Kidney epithelial cell (primary cell): ENCODE measurements around the gene BZW2. TPM values are rescaled to one million over a fixed set of nuclear protein-coding genes. Genes with fewer than 3 reads are reported as not detected.
A peak's percentile ranks its signal among the peaks of the same experiment; 100 is the strongest.

ENCODE experiments used
- DNase-seq: peaks from one replicate; pipeline ENCODE4 v3.0.0-alpha.2; 2010; ENCODE audit warnings: low read depth
- H3K27me3 ChIP-seq: 2 replicates; pipeline ENCODE4 v1.6.0; 2011; ENCODE audit warnings: low read length; ENCODE audit not compliant: control insufficient read depth, insufficient read depth
- H3K36me3 ChIP-seq: 2 replicates; pipeline ENCODE4 v1.5.1; 2011; ENCODE audit warnings: low read length; ENCODE audit not compliant: control insufficient read depth, insufficient read depth
- H3K4me3 ChIP-seq: 2 replicates; pipeline ENCODE4 v1.5.1; 2011; ENCODE audit warnings: low read depth, mild to moderate bottlenecking, control low read depth, low read length
- CTCF ChIP-seq: IDR thresholded peaks from 2 replicates; pipeline ENCODE4 v1.5.1; 2011; ENCODE audit warnings: mild to moderate bottlenecking, moderate library complexity, low read length, control low read depth, inconsistent platforms; ENCODE audit not compliant: insufficient read depth, poor library complexity, severe bottlenecking
- total RNA-seq: library from RNA; depleted of rRNA; stranded (reverse); fragments of >200 nt; gene quantifications from 2 replicates; pipeline ENCODE4 v1.2.3, GENCODE V29; 2015

Gene BZW2
- total RNA-seq, 1 donor from 2014 or later: 62.2 TPM

GRCh38 chr7:16739863-16740622 is 94.1 kb downstream of the BZW2 start:
- Histone ChIP-seq H3K36me3 (no peaks in the 10 kb centered on the region), H3K27me3 (no peaks in the 10 kb centered on the region), H3K4me3 (no peak overlapping the region)
- no peak for TF ChIP-seq CTCF
- DNase-seq: peak; percentile 67

- no peak for TF ChIP-seq CTCF
- Histone ChIP-seq H3K27me3 (no peaks in the 10 kb centered on the region), H3K36me3 (no peaks in the 10 kb centered on the region), H3K4me3 (no peak overlapping the region)
- DNase-seq: no peak
Observed at GRCh38 chr7:16740623-16740953, 94.6 kb downstream of the BZW2 start.

- H3K36me3 ChIP-seq: no peaks in the 10 kb centered on the region
- H3K27me3 ChIP-seq: no peaks in the 10 kb centered on the region
- no peak for TF ChIP-seq CTCF
- H3K4me3 ChIP-seq: no peak overlapping the region
- no peak for DNase-seq
Observed at GRCh38 chr7:16740996-16741395, 95.0 kb downstream of the BZW2 start.

- Histone ChIP-seq H3K4me3 (no peak overlapping the region), H3K36me3 (no peaks in the 10 kb centered on the region), H3K27me3 (no peaks in the 10 kb centered on the region)
- no peak for TF ChIP-seq CTCF
- no peak for DNase-seq
Observed at GRCh38 chr7:16741676-16742075, 95.7 kb downstream of the BZW2 start.

- Histone ChIP-seq H3K27me3 (no peaks in the 10 kb centered on the region), H3K4me3 (no peak overlapping the region), H3K36me3 (no peaks in the 10 kb centered on the region)
- TF ChIP-seq CTCF: no peak
- DNase-seq: no peak
Observed at GRCh38 chr7:16742547-16742946, 96.6 kb downstream of the BZW2 start.

GRCh38 chr7:16743236-16743635 is 97.3 kb downstream of the BZW2 start:
- H3K27me3 ChIP-seq: no peaks in the 10 kb centered on the region
- no peaks in the 10 kb centered on the region for H3K36me3 ChIP-seq
- no peak overlapping the region for H3K4me3 ChIP-seq
- no peak for DNase-seq
- TF ChIP-seq CTCF: no peak
